GM23338 (cell line): ENCODE measurements around the gene PLAC8L1. TPM values are rescaled to one million over a fixed set of nuclear protein-coding genes. Genes with fewer than 3 reads are reported as not detected.

Source experiments
- ATAC-seq: fragments of 200-7000 bp; cut with Tn5 transposase; 3 replicates; pipeline ENCODE4 v1.9.1; 2020
- DNase-seq: peaks from one replicate; pipeline ENCODE4 v3.0.0-alpha.2; 2015; ENCODE audit warnings: low spot score
- H2AFZ ChIP-seq: fragments of 200-600 bp; sonication (generic); 2 replicates; pipeline ENCODE4 v1.8.0; 2016; ENCODE audit warnings: antibody characterized with exemption, mild to moderate bottlenecking, moderate library complexity
- H3F3A ChIP-seq: fragments of 200-600 bp; sonication (generic); replicated peaks from 2 replicates; pipeline ENCODE4 v1.8.0; 2017; ENCODE audit warnings: antibody characterized with exemption, mixed run types, low read depth
- H3K27ac ChIP-seq: fragments of 200-600 bp; sonication (generic); 2 replicates; pipeline ENCODE4 v1.6.1; 2016; ENCODE audit warnings: low read depth
- H3K27me3 ChIP-seq: fragments of 200-600 bp; sonication (generic); 2 replicates; pipeline ENCODE4 v1.8.0; 2016; ENCODE audit warnings: mild to moderate bottlenecking, mixed run types, moderate library complexity; ENCODE audit not compliant: insufficient read depth
- H3K36me3 ChIP-seq: fragments of 200-600 bp; sonication (generic); 2 replicates; pipeline ENCODE4 v1.8.0; 2016; ENCODE audit warnings: mild to moderate bottlenecking; ENCODE audit not compliant: insufficient read depth
- H3K4me1 ChIP-seq: fragments of 200-600 bp; sonication (generic); 2 replicates; pipeline ENCODE4 v1.8.0; 2016; ENCODE audit warnings: mild to moderate bottlenecking, moderate library complexity; ENCODE audit not compliant: insufficient read depth
- H3K4me2 ChIP-seq: fragments of 200-600 bp; sonication (generic); 2 replicates; pipeline ENCODE4 v1.7.1; 2017; ENCODE audit warnings: mixed run types
- H3K4me3 ChIP-seq: fragments of 200-600 bp; sonication (generic); 2 replicates; pipeline ENCODE4 v1.6.1; 2016; ENCODE audit warnings: mixed run types
- H3K79me2 ChIP-seq: fragments of 200-600 bp; sonication (generic); replicated peaks from 2 replicates; pipeline ENCODE4 v1.8.0; 2017; ENCODE audit warnings: mild to moderate bottlenecking; ENCODE audit not compliant: insufficient read depth
- H3K9me2 ChIP-seq: fragments of 200-600 bp; sonication (generic); 2 replicates; pipeline ENCODE4 v1.8.0; 2017; ENCODE audit not compliant: insufficient read depth
- H4K20me1 ChIP-seq: fragments of 200-600 bp; sonication (generic); replicated peaks from 2 replicates; pipeline ENCODE4 v1.8.0; 2017; ENCODE audit warnings: mild to moderate bottlenecking; ENCODE audit not compliant: insufficient read depth
- H3K27ac Mint-ChIP-seq: 2 replicates; pipeline ENCODE4 v1.8.0; 2020; ENCODE audit warnings: inconsistent platforms, mild to moderate bottlenecking, moderate library complexity, mixed read lengths
- H3K27me3 Mint-ChIP-seq: 3 replicates; pipeline ENCODE4 v1.8.0; 2022; ENCODE audit warnings: low read depth, mild to moderate bottlenecking, moderate library complexity, mixed read lengths, inconsistent platforms; ENCODE audit not compliant: insufficient read depth, poor library complexity
- H3K36me3 Mint-ChIP-seq: 3 replicates; pipeline ENCODE4 v1.8.0; 2021; ENCODE audit warnings: low read depth, mild to moderate bottlenecking, inconsistent platforms, moderate library complexity, mixed read lengths
- H3K4me1 Mint-ChIP-seq: 3 replicates; pipeline ENCODE4 v1.8.0; 2020; ENCODE audit warnings: mild to moderate bottlenecking, inconsistent platforms, mixed read lengths
- H3K4me3 Mint-ChIP-seq: 3 replicates; pipeline ENCODE4 v1.8.0; 2021; ENCODE audit warnings: moderate library complexity, mild to moderate bottlenecking, inconsistent platforms, mixed read lengths
- H3K9me3 Mint-ChIP-seq: 3 replicates; pipeline ENCODE4 v1.8.0; 2020; ENCODE audit warnings: moderate library complexity, mild to moderate bottlenecking, inconsistent platforms, mixed read lengths
- CREB1 ChIP-seq: fragments of 250-450 bp; sonication (Bioruptor Pico); IDR thresholded peaks from 2 replicates; pipeline ENCODE4 v1.5.0; 2020; ENCODE audit warnings: low read depth, mild to moderate bottlenecking, moderate library complexity
- EZH2 ChIP-seq: fragments of 200-600 bp; sonication (generic); IDR thresholded peaks from one replicate; pipeline ENCODE4 v1.8.0; 2017; ENCODE audit warnings: antibody characterized with exemption, mild to moderate bottlenecking, low read depth; ENCODE audit not compliant: unreplicated experiment
- EZH2phosphoT487 ChIP-seq: fragments of 200-600 bp; sonication (generic); IDR thresholded peaks from one replicate; pipeline ENCODE4 v1.8.1; 2018; ENCODE audit warnings: antibody characterized with exemption; ENCODE audit not compliant: unreplicated experiment
- JUNB ChIP-seq: IDR thresholded peaks from one replicate; pipeline ENCODE4 v1.6.1; 2016; ENCODE audit warnings: antibody characterized with exemption; ENCODE audit not compliant: unreplicated experiment
- NANOG ChIP-seq: IDR thresholded peaks from 2 replicates; pipeline ENCODE4 v1.6.1; 2016; ENCODE audit warnings: antibody characterized with exemption, borderline replicate concordance
- POLR2AphosphoS5 ChIP-seq: IDR thresholded peaks from 2 replicates; pipeline ENCODE4 v1.6.1; 2016; ENCODE audit warnings: antibody characterized with exemption, low read depth
- STAT1 ChIP-seq: IDR thresholded peaks from one replicate; pipeline ENCODE4 v1.6.1; 2016; ENCODE audit warnings: antibody characterized with exemption; ENCODE audit not compliant: unreplicated experiment
- ZNF114 ChIP-seq: fragments of 250-450 bp; sonication (Bioruptor Pico); IDR thresholded peaks from 2 replicates; pipeline ENCODE4 v1.5.0; 2020; ENCODE audit warnings: mild to moderate bottlenecking, moderate library complexity
- ZNF331 ChIP-seq: fragments of 250-450 bp; sonication (Bioruptor Pico); IDR thresholded peaks from 2 replicates; pipeline ENCODE4 v1.5.0; 2020; ENCODE audit warnings: low read depth, mild to moderate bottlenecking, moderate library complexity
- polyA plus RNA-seq: library from polyadenylated mRNA; unstranded; fragments of >200 nt; fragmentation: Nextera tagmentation; extraction: Ambion mirVana; gene quantifications from 2 replicates; pipeline ENCODE4 v1.2.1, GENCODE V29; 2016
- total RNA-seq: library from RNA; depleted of rRNA; stranded (reverse); fragments of >200 nt; shearing (Covaris generic); gene quantifications from 2 replicates; pipeline ENCODE4 v1.2.3, GENCODE V29; 2014
- TF ChIP-seq, protein P1 (sequence below): fragments of 250-450 bp; sonication (Bioruptor Pico); IDR thresholded peaks from 2 replicates; pipeline ENCODE4 v1.5.0; 2020; ENCODE audit warnings: mild to moderate bottlenecking, moderate library complexity
- TF ChIP-seq, protein P2 (sequence below), 2 experiments: fragments of 200-600 bp in 1 of 2; sonication (generic) in 1 of 2; conservative IDR thresholded peaks; 2 replicates each; pipeline versions ENCODE4 v1.5.1 to v1.6.1; 2016 to 2017; ENCODE audit warnings: antibody characterized with exemption in 2 of 2, low read depth in 2 of 2, mild to moderate bottlenecking in 2 of 2, moderate library complexity in 1 of 2
- TF ChIP-seq, protein P3 (sequence below): IDR thresholded peaks from one replicate; pipeline ENCODE4 v1.6.1; 2018; ENCODE audit warnings: antibody characterized with exemption; ENCODE audit not compliant: unreplicated experiment
- TF ChIP-seq, protein P4 (sequence below): IDR thresholded peaks from 2 replicates; pipeline ENCODE4 v1.6.1; 2016; ENCODE audit warnings: antibody characterized with exemption

PLAC8L1 gene
- total and polyA plus RNA-seq, 2 experiments from 2014 or later: 2.0 TPM; not detected in 1

DNA sequence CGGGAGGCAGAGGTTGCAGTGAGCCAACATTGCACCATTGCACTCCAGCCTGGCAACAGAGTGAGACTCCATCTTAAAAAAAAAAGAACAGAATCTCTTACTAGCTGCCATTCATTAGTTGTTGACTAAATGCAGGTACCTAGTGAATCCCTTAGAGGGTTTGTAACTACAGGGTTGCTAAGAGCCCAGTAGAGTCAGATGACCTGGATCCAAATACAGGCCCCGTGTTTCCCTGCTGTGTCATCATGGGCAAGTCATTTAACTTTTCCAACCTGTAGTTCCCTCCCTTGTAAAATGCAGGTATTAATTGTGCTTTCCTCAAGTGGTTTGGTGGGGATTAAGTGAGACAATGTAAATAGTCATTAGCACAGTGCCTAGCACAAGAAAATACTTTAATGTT, 32.8 kb downstream of the PLAC8L1 start:
- TF ChIP-seq, protein P1, sequence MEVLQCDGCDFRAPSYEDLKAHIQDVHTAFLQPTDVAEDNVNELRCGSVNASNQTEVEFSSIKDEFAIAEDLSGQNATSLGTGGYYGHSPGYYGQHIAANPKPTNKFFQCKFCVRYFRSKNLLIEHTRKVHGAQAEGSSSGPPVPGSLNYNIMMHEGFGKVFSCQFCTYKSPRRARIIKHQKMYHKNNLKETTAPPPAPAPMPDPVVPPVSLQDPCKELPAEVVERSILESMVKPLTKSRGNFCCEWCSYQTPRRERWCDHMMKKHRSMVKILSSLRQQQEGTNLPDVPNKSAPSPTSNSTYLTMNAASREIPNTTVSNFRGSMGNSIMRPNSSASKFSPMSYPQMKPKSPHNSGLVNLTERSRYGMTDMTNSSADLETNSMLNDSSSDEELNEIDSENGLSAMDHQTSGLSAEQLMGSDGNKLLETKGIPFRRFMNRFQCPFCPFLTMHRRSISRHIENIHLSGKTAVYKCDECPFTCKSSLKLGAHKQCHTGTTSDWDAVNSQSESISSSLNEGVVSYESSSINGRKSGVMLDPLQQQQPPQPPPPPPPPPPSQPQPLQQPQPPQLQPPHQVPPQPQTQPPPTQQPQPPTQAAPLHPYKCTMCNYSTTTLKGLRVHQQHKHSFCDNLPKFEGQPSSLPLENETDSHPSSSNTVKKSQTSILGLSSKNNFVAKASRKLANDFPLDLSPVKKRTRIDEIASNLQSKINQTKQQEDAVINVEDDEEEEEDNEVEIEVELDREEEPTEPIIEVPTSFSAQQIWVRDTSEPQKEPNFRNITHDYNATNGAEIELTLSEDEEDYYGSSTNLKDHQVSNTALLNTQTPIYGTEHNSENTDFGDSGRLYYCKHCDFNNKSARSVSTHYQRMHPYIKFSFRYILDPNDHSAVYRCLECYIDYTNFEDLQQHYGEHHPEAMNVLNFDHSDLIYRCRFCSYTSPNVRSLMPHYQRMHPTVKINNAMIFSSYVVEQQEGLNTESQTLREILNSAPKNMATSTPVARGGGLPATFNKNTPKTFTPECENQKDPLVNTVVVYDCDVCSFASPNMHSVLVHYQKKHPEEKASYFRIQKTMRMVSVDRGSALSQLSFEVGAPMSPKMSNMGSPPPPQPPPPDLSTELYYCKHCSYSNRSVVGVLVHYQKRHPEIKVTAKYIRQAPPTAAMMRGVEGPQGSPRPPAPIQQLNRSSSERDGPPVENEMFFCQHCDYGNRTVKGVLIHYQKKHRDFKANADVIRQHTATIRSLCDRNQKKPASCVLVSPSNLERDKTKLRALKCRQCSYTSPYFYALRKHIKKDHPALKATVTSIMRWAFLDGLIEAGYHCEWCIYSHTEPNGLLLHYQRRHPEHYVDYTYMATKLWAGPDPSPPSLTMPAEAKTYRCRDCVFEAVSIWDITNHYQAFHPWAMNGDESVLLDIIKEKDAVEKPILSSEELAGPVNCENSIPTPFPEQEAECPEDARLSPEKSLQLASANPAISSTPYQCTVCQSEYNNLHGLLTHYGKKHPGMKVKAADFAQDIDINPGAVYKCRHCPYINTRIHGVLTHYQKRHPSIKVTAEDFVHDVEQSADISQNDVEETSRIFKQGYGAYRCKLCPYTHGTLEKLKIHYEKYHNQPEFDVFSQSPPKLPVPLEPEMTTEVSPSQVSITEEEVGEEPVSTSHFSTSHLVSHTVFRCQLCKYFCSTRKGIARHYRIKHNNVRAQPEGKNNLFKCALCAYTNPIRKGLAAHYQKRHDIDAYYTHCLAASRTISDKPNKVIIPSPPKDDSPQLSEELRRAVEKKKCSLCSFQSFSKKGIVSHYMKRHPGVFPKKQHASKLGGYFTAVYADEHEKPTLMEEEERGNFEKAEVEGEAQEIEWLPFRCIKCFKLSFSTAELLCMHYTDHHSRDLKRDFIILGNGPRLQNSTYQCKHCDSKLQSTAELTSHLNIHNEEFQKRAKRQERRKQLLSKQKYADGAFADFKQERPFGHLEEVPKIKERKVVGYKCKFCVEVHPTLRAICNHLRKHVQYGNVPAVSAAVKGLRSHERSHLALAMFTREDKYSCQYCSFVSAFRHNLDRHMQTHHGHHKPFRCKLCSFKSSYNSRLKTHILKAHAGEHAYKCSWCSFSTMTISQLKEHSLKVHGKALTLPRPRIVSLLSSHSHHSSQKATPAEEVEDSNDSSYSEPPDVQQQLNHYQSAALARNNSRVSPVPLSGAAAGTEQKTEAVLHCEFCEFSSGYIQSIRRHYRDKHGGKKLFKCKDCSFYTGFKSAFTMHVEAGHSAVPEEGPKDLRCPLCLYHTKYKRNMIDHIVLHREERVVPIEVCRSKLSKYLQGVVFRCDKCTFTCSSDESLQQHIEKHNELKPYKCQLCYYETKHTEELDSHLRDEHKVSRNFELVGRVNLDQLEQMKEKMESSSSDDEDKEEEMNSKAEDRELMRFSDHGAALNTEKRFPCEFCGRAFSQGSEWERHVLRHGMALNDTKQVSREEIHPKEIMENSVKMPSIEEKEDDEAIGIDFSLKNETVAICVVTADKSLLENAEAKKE (CRISPR knock-in tag): no peak
- TF ChIP-seq ZNF331 (CRISPR knock-in tag): no peak
- TF ChIP-seq, protein P2, sequence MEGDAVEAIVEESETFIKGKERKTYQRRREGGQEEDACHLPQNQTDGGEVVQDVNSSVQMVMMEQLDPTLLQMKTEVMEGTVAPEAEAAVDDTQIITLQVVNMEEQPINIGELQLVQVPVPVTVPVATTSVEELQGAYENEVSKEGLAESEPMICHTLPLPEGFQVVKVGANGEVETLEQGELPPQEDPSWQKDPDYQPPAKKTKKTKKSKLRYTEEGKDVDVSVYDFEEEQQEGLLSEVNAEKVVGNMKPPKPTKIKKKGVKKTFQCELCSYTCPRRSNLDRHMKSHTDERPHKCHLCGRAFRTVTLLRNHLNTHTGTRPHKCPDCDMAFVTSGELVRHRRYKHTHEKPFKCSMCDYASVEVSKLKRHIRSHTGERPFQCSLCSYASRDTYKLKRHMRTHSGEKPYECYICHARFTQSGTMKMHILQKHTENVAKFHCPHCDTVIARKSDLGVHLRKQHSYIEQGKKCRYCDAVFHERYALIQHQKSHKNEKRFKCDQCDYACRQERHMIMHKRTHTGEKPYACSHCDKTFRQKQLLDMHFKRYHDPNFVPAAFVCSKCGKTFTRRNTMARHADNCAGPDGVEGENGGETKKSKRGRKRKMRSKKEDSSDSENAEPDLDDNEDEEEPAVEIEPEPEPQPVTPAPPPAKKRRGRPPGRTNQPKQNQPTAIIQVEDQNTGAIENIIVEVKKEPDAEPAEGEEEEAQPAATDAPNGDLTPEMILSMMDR (conservative IDR thresholded peaks at IDR 0.05; ENCODE audit: low read depth in 2 of 2): no peak
- TF ChIP-seq ZNF114 (CRISPR knock-in tag): no peak
- TF ChIP-seq NANOG: no peak
- TF ChIP-seq, protein P3, sequence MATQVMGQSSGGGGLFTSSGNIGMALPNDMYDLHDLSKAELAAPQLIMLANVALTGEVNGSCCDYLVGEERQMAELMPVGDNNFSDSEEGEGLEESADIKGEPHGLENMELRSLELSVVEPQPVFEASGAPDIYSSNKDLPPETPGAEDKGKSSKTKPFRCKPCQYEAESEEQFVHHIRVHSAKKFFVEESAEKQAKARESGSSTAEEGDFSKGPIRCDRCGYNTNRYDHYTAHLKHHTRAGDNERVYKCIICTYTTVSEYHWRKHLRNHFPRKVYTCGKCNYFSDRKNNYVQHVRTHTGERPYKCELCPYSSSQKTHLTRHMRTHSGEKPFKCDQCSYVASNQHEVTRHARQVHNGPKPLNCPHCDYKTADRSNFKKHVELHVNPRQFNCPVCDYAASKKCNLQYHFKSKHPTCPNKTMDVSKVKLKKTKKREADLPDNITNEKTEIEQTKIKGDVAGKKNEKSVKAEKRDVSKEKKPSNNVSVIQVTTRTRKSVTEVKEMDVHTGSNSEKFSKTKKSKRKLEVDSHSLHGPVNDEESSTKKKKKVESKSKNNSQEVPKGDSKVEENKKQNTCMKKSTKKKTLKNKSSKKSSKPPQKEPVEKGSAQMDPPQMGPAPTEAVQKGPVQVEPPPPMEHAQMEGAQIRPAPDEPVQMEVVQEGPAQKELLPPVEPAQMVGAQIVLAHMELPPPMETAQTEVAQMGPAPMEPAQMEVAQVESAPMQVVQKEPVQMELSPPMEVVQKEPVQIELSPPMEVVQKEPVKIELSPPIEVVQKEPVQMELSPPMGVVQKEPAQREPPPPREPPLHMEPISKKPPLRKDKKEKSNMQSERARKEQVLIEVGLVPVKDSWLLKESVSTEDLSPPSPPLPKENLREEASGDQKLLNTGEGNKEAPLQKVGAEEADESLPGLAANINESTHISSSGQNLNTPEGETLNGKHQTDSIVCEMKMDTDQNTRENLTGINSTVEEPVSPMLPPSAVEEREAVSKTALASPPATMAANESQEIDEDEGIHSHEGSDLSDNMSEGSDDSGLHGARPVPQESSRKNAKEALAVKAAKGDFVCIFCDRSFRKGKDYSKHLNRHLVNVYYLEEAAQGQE: no peak
- no peak for TF ChIP-seq EZH2
- no peak for TF ChIP-seq STAT1
- no peak for TF ChIP-seq EZH2phosphoT487
- TF ChIP-seq, protein P4, sequence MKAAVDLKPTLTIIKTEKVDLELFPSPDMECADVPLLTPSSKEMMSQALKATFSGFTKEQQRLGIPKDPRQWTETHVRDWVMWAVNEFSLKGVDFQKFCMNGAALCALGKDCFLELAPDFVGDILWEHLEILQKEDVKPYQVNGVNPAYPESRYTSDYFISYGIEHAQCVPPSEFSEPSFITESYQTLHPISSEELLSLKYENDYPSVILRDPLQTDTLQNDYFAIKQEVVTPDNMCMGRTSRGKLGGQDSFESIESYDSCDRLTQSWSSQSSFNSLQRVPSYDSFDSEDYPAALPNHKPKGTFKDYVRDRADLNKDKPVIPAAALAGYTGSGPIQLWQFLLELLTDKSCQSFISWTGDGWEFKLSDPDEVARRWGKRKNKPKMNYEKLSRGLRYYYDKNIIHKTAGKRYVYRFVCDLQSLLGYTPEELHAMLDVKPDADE: no peak
- TF ChIP-seq JUNB: no peak
- no peak for TF ChIP-seq CREB1
- no peak for TF ChIP-seq POLR2AphosphoS5
- H4K20me1 ChIP-seq: no peaks in the 10 kb centered on the region
- Mint-ChIP-seq H3K4me3 (no peak overlapping the region; the same call in 2 of the 3 replicates), H3K9me3 (peaks cover 3% of the 10 kb centered on the region; the same call in 1 of the 3 replicates), H3K27ac (no peak overlapping the region), H3K36me3 (no peaks in the 10 kb centered on the region), H3K4me1 (peaks cover 44% of the 10 kb centered on the region), H3K27me3 (peaks cover 9% of the 10 kb centered on the region)
- peak; percentile 55 for DNase-seq
- 0 out of 2 replicates have a peak overlapping the region, but pooled peaks have one; percentile 49 for H3K4me3 ChIP-seq
- H3K27ac ChIP-seq: no peak overlapping the region
- H3F3A ChIP-seq: peaks cover 6% of the 10 kb centered on the region; the same call in 1 of the 2 replicates
- ATAC-seq: peak; percentile 28
- no peaks in the 10 kb centered on the region for H3K79me2 ChIP-seq
- H2AFZ ChIP-seq: no peak overlapping the region
- no peaks in the 10 kb centered on the region for H3K9me2 ChIP-seq
- H3K36me3 ChIP-seq: no peaks in the 10 kb centered on the region
- H3K4me2 ChIP-seq: peak overlapping the region; percentile 79
- peaks cover 50% of the 10 kb centered on the region for H3K4me1 ChIP-seq
- H3K27me3 ChIP-seq: peaks cover 31% of the 10 kb centered on the region
